ENCODE measurements around the gene UBQLN4. TPM values are rescaled to one million over a fixed set of nuclear protein-coding genes. Genes with fewer than 3 reads are reported as not detected.

The UBQLN4 gene
- total RNA-seq, 2 donors from 2014 or later, result 27.0 to 43.6 TPM

- H3K36me3 ChIP-seq, result peaks cover 0 to 5% of the 10 kb centered on the region in 2 donors
- 46% methylated on average over 8 of the region's 8 CpGs for WGBS
- H3K27ac ChIP-seq, result peak overlapping the region; percentile 81 to 85
- intact Hi-C loops (cut with DNase I), result no loop called here
- no peak for DNase-seq (ENCODE audit: low spot score)
- peak overlapping the region; percentile 81 to 89 for H3K4me3 ChIP-seq
- no peaks in the 10 kb centered on the region for H3K27me3 ChIP-seq (replicated peaks; ENCODE audit: insufficient read depth)
- TF ChIP-seq POLR2AphosphoS5 (IDR thresholded peaks at IDR 0.05) (no peak), POLR2A (IDR thresholded peaks at IDR 0.05) (no peak)
- TF ChIP-seq, protein P1, sequence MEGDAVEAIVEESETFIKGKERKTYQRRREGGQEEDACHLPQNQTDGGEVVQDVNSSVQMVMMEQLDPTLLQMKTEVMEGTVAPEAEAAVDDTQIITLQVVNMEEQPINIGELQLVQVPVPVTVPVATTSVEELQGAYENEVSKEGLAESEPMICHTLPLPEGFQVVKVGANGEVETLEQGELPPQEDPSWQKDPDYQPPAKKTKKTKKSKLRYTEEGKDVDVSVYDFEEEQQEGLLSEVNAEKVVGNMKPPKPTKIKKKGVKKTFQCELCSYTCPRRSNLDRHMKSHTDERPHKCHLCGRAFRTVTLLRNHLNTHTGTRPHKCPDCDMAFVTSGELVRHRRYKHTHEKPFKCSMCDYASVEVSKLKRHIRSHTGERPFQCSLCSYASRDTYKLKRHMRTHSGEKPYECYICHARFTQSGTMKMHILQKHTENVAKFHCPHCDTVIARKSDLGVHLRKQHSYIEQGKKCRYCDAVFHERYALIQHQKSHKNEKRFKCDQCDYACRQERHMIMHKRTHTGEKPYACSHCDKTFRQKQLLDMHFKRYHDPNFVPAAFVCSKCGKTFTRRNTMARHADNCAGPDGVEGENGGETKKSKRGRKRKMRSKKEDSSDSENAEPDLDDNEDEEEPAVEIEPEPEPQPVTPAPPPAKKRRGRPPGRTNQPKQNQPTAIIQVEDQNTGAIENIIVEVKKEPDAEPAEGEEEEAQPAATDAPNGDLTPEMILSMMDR (IDR thresholded peaks at IDR 0.05), result no peak
- H3K9me3 ChIP-seq, result no peaks in the 10 kb centered on the region
- peaks cover 4% of the 10 kb centered on the region for H3K4me1 ChIP-seq (replicated peaks)
Observed at GRCh38 chr1:156019946-156020292, 33.7 kb downstream of the UBQLN4 start.

DNA sequence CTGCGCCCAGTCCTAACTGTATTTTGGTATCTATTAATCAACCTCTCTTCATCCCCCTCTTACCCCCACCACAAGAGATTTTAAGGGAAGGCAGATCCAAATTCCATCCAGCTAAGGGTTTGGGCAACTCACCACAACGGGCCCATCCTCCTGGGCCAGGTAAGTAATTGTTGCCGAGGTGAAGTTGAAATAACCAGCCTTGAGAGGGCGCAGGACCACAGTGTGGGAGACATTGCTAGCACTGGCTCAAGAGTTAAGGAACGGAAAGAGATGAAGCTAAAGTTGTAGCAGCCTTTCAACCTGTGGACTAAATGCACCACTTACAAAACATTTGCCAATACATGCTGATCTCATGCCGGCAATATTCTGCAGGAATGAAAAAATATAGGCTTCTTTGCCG, 38.8 kb downstream of the UBQLN4 start:
- no peak overlapping the region for H3K4me3 ChIP-seq
- intact Hi-C loops (cut with DNase I), result no loop called here
- no peaks in the 10 kb centered on the region for H3K27me3 ChIP-seq (replicated peaks; ENCODE audit: insufficient read depth)
- H3K4me1 ChIP-seq (replicated peaks), result peaks cover 4% of the 10 kb centered on the region
- no peak for DNase-seq (ENCODE audit: low spot score)
- H3K36me3 ChIP-seq, result peaks cover 2 to 17% of the 10 kb centered on the region in 2 donors
- WGBS, result 88% methylated on average over 7 of the region's 7 CpGs
- TF ChIP-seq POLR2AphosphoS5 (IDR thresholded peaks at IDR 0.05) (no peak), POLR2A (IDR thresholded peaks at IDR 0.05) (no peak)
- TF ChIP-seq, protein P1 (IDR thresholded peaks at IDR 0.05), result no peak
- no peak overlapping the region for H3K27ac ChIP-seq
- no peaks in the 10 kb centered on the region for H3K9me3 ChIP-seq

GRCh38 chr1:156012051-156012817, 41.4 kb downstream of the UBQLN4 start:
- TF ChIP-seq POLR2AphosphoS5 (IDR thresholded peaks at IDR 0.05) (no peak), POLR2A (IDR thresholded peaks at IDR 0.05) (no peak)
- TF ChIP-seq, protein P1 (IDR thresholded peaks at IDR 0.05), result no peak
- H3K36me3 ChIP-seq, result peaks cover 11 to 20% of the 10 kb centered on the region in 2 donors
- H3K4me1 ChIP-seq (replicated peaks), result no peaks in the 10 kb centered on the region
- no peak for DNase-seq (ENCODE audit: low spot score)
- H3K27ac ChIP-seq, result no peak overlapping the region
- intact Hi-C loops (cut with DNase I), result no loop called here
- H3K27me3 ChIP-seq (replicated peaks; ENCODE audit: insufficient read depth), result no peaks in the 10 kb centered on the region
- no peaks in the 10 kb centered on the region for H3K9me3 ChIP-seq
- WGBS, result 97% methylated on average over 4 of the region's 4 CpGs
- no peak overlapping the region for H3K4me3 ChIP-seq

GRCh38 chr1:156009404-156009803, 44.2 kb downstream of the UBQLN4 start:
- WGBS, result 53% methylated on average over 3 of the region's 3 CpGs
- intact Hi-C loops (cut with DNase I), result no loop called here
- peaks cover 11 to 20% of the 10 kb centered on the region in 2 donors for H3K36me3 ChIP-seq
- no peaks in the 10 kb centered on the region for H3K4me1 ChIP-seq (replicated peaks)
- TF ChIP-seq POLR2AphosphoS5 (IDR thresholded peaks at IDR 0.05), result no peak
- no peak for TF ChIP-seq POLR2A (IDR thresholded peaks at IDR 0.05)
- TF ChIP-seq, protein P1 (IDR thresholded peaks at IDR 0.05), result no peak
- H3K4me3 ChIP-seq, result no peak overlapping the region
- DNase-seq (ENCODE audit: low spot score), result no peak
- no peak overlapping the region for H3K27ac ChIP-seq
- H3K9me3 ChIP-seq, result no peaks in the 10 kb centered on the region
- H3K27me3 ChIP-seq (replicated peaks; ENCODE audit: insufficient read depth), result no peaks in the 10 kb centered on the region
